Sigmoid colon (tissue), 4 donors: Measurements from ENCODE around the gene ANGPT4.

ENCODE experiments used
- CTCF ChIP-seq, 4 experiments: fragments of 450-650 bp in 3 of 4; fragments of 200-600 bp in 1 of 4; IDR thresholded peaks; one replicate each; pipeline ENCODE4 v1.5.1; 2016 to 2019; ENCODE audit warnings: antibody characterized with exemption in 4 of 4, mild to moderate bottlenecking in 3 of 4, moderate library complexity in 2 of 4
- POLR2AphosphoS5 ChIP-seq, 4 donors: sonication (generic); formaldehyde crosslinking; IDR thresholded peaks; one replicate each; pipeline ENCODE4 v1.6.1; 2017; ENCODE audit warnings: antibody characterized with exemption in 4 of 4

- no peak for TF ChIP-seq CTCF (IDR thresholded peaks at IDR 0.05)
- TF ChIP-seq POLR2AphosphoS5 (IDR thresholded peaks at IDR 0.05) = no peak
Observed at GRCh38 chr20:926670-927069, 10.5 kb upstream of the ANGPT4 start.
